Lung (tissue), 12 donors: Measurements from ENCODE around the gene RASEF. TPM values are rescaled to one million over a fixed set of nuclear protein-coding genes. Genes with fewer than 3 reads are reported as not detected.

Experiments used
- ATAC-seq: fragments of 200-7000 bp; cut with Tn5 transposase; one replicate; pipeline ENCODE4 v1.9.1; 2020; ENCODE audit warnings: moderate number of reproducible peaks; ENCODE audit not compliant: insufficient read depth, low FRiP score
- DNase-seq, 3 donors: peaks; one replicate each; pipeline ENCODE4 v3.0.0-alpha.2; 2013 to 2017
- H3K27ac ChIP-seq, 2 donors: one replicate each; pipeline ENCODE4 v1.5.1; 2013; ENCODE audit warnings: mild to moderate bottlenecking in 2 of 2, moderate library complexity in 2 of 2, control low read depth in 1 of 2, inconsistent platforms in 1 of 2, low read depth in 1 of 2, low read length in 1 of 2
- H3K27me3 ChIP-seq, 3 donors: one replicate each; pipeline ENCODE4 v1.5.1; 2013; ENCODE audit warnings: low read length in 2 of 3; ENCODE audit not compliant: control insufficient read depth in 3 of 3, insufficient read depth in 3 of 3
- H3K36me3 ChIP-seq, 4 donors: one replicate each; pipeline ENCODE4 v1.5.1; 2013; ENCODE audit warnings: low read length in 4 of 4, mild to moderate bottlenecking in 1 of 4, moderate library complexity in 1 of 4; ENCODE audit not compliant: control insufficient read depth in 4 of 4, insufficient read depth in 4 of 4
- H3K4me1 ChIP-seq, 5 donors: one replicate each; pipeline ENCODE4 v1.5.1; 2013; ENCODE audit warnings: low read length in 5 of 5, mild to moderate bottlenecking in 2 of 5, moderate library complexity in 1 of 5; ENCODE audit not compliant: control insufficient read depth in 5 of 5, insufficient read depth in 5 of 5
- H3K4me3 ChIP-seq: one replicate; pipeline ENCODE4 v1.5.1; 2013; ENCODE audit warnings: mild to moderate bottlenecking, control low read depth, moderate library complexity
- H3K9ac ChIP-seq, 2 donors: one replicate each; pipeline ENCODE4 v1.5.1; 2013; ENCODE audit warnings: low read length in 2 of 2, control low read depth in 1 of 2; ENCODE audit not compliant: insufficient read depth in 1 of 2
- H3K9me3 ChIP-seq, 4 donors: one replicate each; pipeline ENCODE4 v1.5.1; 2013; ENCODE audit warnings: low read length in 3 of 4, mild to moderate bottlenecking in 1 of 4, moderate library complexity in 1 of 4; ENCODE audit not compliant: control insufficient read depth in 4 of 4, insufficient read depth in 3 of 4
- WGBS, 2 donors: extraction: QIAGEN DNeasy Blood & Tissue Kit; methylation state at CpG; one replicate each; pipeline ENCODE4 v1.1.7; 2013; 5-methylcytosine and 5-hydroxymethylcytosine counted together
- polyA plus RNA-seq, 2 donors: library from polyadenylated mRNA; stranded (reverse); fragments of 200-250 nt; gene quantifications; one replicate each; pipeline ENCODE4 v1.2.1, GENCODE V29; 2013
- total RNA-seq, 2 donors: library from RNA; depleted of rRNA in 1 of 2; stranded (reverse); fragments of >200 nt in 1 of 2; gene quantifications; one replicate each; pipeline ENCODE4 v1.2.1, GENCODE V29; 2014 to 2021
- TF ChIP-seq, protein P1 (sequence below): IDR thresholded peaks from 2 replicates; pipeline ENCODE4 v1.5.1; 2012; ENCODE audit warnings: mild to moderate bottlenecking; ENCODE audit errors: control extremely low read depth, extremely low read depth
- donor health status: control.
- donor health status: control.
- donor health status: Bipolar disorder and iron deficiency.
- donor health status: healthy.
- donor health status: DM: yes; HTN: yes; CAD: no.

The RASEF gene
- total and polyA plus RNA-seq, 4 donors, result 5.2 to 23.6 (median 9.4) TPM

DNA sequence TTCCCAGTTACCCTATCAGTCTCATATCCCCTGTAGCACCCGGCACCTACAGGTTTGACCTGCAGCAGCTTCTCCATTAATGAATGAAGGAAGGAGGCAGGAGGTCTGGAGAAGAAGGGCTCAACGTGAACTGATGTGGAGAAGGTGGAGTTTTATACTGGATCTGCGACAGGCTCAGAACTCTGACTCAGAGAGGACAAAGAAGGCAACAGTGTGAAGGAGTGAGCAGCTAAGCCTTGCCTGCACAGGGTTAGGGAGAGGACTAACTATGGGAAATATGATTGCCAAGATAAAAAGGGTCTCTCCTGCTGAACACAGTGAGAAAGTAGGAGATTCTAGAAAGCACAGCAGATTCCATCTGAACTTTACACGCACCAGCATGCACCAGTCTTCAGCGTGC, 23.6 kb downstream of the RASEF start:
- no peaks in the 10 kb centered on the region for H3K9me3 ChIP-seq
- H3K27me3 ChIP-seq, result no peaks in the 10 kb centered on the region
- ATAC-seq (no peak), DNase-seq (no peak)
- no peak overlapping the region for H3K4me3 ChIP-seq
- H3K27ac ChIP-seq, result no peak overlapping the region
- WGBS, 2 donors, result 91% methylated on average over 5 of the region's 5 CpGs
- no peak overlapping the region for H3K9ac ChIP-seq
- H3K36me3 ChIP-seq, result no peaks in the 10 kb centered on the region
- H3K4me1 ChIP-seq, result no peaks in the 10 kb centered on the region
- TF ChIP-seq, protein P1, sequence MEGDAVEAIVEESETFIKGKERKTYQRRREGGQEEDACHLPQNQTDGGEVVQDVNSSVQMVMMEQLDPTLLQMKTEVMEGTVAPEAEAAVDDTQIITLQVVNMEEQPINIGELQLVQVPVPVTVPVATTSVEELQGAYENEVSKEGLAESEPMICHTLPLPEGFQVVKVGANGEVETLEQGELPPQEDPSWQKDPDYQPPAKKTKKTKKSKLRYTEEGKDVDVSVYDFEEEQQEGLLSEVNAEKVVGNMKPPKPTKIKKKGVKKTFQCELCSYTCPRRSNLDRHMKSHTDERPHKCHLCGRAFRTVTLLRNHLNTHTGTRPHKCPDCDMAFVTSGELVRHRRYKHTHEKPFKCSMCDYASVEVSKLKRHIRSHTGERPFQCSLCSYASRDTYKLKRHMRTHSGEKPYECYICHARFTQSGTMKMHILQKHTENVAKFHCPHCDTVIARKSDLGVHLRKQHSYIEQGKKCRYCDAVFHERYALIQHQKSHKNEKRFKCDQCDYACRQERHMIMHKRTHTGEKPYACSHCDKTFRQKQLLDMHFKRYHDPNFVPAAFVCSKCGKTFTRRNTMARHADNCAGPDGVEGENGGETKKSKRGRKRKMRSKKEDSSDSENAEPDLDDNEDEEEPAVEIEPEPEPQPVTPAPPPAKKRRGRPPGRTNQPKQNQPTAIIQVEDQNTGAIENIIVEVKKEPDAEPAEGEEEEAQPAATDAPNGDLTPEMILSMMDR, result no peak

DNA sequence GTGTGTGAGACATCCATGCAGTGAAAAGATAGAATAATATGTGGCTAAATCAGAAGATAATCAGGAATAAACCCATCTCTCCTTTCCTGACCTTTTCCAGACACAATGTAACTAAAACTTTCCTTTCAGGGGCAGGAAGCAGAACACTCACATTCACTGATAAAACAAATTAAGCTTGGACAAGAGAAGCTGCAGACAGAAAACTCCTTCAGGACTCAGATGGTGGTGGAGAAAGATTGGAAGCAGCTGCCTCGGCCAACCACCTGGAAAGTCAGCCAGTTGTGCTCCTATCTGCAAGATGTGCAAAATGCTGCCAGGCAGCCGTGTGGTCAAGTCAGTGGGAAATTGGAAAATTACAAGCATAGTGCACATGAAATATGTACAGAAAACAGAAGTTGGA, 26.9 kb downstream of the RASEF start:
- TF ChIP-seq, protein P1, result no peak
- DNase-seq (no peak), ATAC-seq (no peak)
- Histone ChIP-seq H3K27me3 (no peaks in the 10 kb centered on the region), H3K4me3 (no peak overlapping the region), H3K27ac (no peak overlapping the region), H3K4me1 (no peaks in the 10 kb centered on the region), H3K9me3 (no peaks in the 10 kb centered on the region), H3K36me3 (no peaks in the 10 kb centered on the region), H3K9ac (no peak overlapping the region)
- WGBS, 2 donors, result 81 to 84% methylated on average over 2 of the region's 2 CpGs

DNA sequence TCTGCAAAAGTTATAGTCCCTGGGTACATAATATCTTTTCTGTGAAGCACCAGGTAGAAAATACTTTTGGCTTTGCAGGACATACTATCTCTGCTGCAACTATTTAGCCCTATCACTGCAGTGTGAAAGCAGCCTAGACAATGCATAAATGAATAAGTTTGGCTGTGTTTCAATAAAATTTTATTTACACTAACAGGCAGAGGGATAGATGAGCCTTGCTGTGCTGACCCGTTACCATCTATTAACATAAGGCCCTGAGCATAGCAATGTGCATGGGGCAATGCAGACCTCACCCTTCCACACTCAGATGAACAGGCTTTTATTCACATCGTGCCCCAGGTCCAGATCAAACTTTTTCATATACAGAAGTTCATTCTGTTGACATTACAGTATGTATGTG, 27.8 kb downstream of the RASEF start:
- no peak overlapping the region for H3K4me3 ChIP-seq
- no peaks in the 10 kb centered on the region for H3K27me3 ChIP-seq
- no peak for DNase-seq
- no peaks in the 10 kb centered on the region for H3K36me3 ChIP-seq
- H3K27ac ChIP-seq, result no peak overlapping the region
- no peak overlapping the region for H3K9ac ChIP-seq
- no peak for ATAC-seq
- H3K9me3 ChIP-seq, result no peaks in the 10 kb centered on the region
- 81 to 87% methylated on average over 2 of the region's 2 CpGs for WGBS, 2 donors
- TF ChIP-seq, protein P1, result no peak
- H3K4me1 ChIP-seq, result no peaks in the 10 kb centered on the region

DNA sequence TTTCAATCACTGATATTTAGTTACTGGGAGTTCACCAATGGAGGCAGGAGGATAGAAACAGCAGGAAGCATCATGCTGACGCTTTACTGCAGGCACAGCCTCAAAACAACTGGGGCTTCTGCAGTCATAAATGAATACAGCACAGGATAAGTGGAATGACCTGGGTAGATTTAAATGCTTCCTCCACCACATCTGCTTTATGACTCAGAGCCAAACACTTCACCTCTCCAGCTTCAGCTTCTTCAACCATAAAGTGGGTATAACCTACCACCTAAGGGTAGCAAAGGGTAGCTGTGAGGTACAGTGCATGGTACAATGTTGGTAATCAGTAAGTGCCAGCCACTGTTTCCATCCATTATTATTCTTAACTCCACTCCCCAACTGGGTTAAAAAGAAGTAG, 28.4 kb downstream of the RASEF start:
- TF ChIP-seq, protein P1, result no peak
- H3K27ac ChIP-seq, result no peak overlapping the region
- no peaks in the 10 kb centered on the region for H3K4me1 ChIP-seq
- no peaks in the 10 kb centered on the region for H3K9me3 ChIP-seq
- 57 to 63% methylated on average over 1 of the region's 1 CpG for WGBS, 2 donors
- no peaks in the 10 kb centered on the region for H3K36me3 ChIP-seq
- H3K4me3 ChIP-seq, result no peak overlapping the region
- H3K27me3 ChIP-seq, result no peaks in the 10 kb centered on the region
- DNase-seq (no peak), ATAC-seq (no peak)
- no peak overlapping the region for H3K9ac ChIP-seq
